HG03378 (cell line): ENCODE results near the gene S1PR3.

Experiments used
- ATAC-seq: cut with Tn5 transposase; IDR thresholded peaks from one replicate; pipeline ENCODE4 v1.9.1; 2021; ENCODE audit warnings: mild to moderate bottlenecking, moderate library complexity; ENCODE audit not compliant: unreplicated experiment

Gene S1PR3

DNA sequence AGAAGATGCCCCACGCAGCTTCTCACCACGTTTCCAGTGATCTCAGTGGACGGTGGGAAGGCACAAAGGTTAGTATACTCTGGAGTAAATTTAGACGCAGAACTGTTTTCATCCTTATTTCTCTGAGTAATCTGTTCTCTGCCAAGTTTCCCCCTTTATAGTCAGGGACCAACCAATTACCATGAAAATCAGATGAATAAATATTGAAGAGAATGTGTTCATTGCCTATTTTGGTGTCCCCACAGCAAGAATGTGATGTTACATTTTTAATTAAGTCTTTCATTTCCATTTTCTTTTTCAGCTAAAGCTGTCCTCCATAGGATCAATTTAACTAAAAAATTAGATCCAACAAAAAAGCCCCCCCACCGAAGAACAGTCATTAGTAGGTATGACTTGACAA lies 41.4 kb downstream of the S1PR3 start:
- no peak for ATAC-seq

DNA sequence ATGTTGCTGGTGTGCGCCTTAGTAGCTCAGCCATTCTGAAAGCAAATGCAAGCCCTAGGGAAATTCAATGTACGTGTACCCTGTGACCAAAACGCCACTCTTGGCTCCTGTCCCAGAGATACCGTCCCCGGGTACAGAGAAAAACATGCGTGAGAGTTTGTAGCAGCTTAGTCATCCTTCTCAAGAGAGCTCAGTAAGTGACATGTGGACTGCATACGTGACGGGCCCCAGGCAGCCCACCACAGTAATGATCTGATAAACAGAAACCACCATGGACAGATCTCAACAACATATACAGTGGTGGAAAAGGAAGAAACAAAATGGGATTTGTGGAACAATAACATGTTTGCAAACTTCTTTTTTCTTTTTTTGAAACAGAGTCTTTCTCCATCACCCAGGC lies 45.1 kb downstream of the S1PR3 start:
- ATAC-seq, result no peak

DNA sequence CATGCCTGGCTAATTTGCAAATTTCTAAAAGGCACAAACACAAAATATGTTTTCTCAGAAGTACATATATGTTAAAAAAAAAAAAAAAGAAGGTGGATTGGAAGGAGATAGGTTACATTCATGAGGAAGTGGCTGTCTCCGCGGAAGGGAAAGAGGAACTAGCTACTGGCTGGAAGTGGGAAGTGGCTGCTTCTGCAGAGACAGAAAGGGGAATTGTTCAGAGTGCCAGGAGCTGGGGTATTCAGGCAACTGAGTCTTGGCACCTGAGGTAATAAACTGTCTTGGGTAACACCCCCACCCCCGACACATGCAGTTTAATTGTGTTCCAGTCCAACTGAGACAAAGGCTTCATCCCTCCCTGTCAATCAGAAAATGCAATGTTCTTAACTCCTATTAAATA lies 45.6 kb downstream of the S1PR3 start:
- no peak for ATAC-seq

GRCh38 chr9:89037346-89037745 lies 46.1 kb downstream of the S1PR3 start:
- no peak for ATAC-seq

- ATAC-seq, result no peak
Observed at GRCh38 chr9:89037891-89038290, 46.6 kb downstream of the S1PR3 start.

DNA sequence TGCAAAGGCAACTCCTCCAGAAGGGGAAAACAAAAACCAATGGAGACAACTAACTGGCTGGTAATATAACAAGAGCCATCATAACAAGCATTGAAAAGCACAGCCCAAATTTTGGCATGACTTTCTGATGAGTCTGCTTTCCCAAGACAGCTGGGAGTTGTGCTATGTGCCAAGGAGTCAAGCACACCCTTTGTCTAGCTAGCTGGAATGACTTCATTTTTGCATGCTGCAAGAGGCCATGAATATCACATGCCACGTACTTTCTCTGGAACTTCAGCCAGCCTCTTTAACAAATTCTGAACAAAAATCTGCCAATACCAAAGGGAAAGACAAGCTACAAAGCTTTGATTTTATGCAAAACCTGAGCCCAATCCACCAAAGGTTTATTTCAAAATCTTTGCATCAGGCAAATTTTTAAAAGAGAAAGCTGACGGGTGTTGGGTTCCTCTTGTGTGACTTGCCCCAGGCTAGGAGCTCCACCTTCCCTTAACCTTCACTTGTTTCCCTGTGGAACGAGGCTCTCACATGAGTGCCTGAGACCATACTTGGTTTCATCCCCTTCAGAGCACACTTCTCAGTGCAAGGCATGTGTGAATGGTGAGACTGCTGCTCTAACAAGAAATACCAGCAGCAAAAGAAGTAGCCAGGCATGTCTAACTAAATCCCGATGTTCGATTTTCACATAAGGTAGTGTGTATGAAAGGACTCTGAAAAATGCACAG lies 47.3 kb downstream of the S1PR3 start:
- no peak for ATAC-seq

DNA sequence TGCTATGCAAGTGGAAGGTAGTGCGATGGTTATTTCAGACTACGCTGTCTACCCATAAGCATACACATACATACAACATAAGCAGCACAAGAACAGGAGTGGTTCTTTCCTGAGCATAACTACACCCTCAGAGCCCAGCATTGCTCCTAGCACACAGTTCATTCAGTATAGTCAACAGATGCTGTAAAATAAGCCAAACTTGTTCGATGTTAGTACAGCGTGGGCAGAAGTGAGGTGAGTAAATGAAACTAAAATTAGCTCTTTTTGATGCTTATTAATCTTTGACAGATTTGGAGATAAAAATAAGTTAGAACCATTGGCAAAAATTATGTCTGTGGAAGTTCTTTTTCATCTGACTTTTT lies 47.8 kb downstream of the S1PR3 start:
- no peak for ATAC-seq

DNA sequence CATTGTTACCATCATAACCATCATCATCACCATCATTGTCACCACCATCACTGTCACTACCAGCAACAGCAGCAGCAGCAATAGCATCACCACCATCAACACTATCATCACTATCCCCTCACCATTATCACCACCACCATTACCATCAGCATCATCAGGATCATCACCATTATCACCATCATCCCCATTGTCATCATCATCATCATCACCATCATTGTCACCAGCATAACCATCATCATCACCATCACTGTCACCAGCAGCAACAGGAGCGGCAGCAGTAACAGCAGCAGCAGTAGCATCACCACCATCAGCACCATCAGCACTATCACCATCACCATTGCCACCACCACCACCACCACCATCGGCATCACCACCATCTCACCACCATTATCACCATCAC lies 48.4 kb downstream of the S1PR3 start:
- no peak for ATAC-seq

- no peak for ATAC-seq
Observed at GRCh38 chr9:89042984-89043383, 51.7 kb downstream of the S1PR3 start.

GRCh38 chr9:89044104-89044503 lies 52.8 kb downstream of the S1PR3 start:
- no peak for ATAC-seq

GRCh38 chr9:89044881-89045280 lies 53.6 kb downstream of the S1PR3 start:
- ATAC-seq, result no peak

- ATAC-seq, result no peak
Observed at GRCh38 chr9:89046832-89047231, 55.6 kb downstream of the S1PR3 start.

DNA sequence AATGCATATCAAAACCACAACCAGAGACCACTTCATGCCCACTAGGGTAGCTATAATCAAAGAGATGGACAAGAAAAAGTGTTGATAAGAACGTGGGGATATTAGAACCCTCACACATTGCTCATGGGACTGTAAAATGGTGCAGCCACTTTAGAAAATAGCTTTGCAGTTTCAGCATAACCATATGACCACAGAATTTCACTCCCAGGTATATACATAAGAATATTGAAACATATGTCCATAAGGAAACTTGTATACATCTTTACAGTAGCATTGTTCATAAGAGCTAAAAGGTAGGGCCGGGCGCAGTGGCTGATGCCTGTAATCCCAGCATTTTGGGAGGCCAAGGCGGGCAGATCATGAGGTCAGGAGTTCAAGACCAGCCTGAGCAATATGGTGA lies 56.4 kb downstream of the S1PR3 start:
- ATAC-seq, result no peak

DNA sequence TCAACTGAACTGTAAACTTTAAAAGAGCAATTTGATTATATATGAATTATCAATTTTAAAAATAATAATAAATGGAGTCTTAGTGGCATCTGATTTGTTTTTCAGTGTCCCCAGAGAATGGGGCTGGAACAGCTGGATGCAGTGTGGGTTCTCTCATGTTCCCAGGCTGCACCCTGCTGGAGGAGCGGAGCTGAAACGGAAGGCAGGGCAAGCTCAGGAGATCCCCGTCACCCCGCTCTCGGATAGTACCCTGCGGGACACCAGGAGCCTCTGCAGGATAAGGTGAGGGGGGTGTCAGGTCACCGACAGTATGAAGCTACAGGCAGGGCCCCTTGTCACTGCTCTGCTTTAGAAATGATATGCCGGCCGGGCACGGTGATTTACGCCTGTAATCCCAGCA lies 57.3 kb downstream of the S1PR3 start:
- ATAC-seq, result no peak

DNA sequence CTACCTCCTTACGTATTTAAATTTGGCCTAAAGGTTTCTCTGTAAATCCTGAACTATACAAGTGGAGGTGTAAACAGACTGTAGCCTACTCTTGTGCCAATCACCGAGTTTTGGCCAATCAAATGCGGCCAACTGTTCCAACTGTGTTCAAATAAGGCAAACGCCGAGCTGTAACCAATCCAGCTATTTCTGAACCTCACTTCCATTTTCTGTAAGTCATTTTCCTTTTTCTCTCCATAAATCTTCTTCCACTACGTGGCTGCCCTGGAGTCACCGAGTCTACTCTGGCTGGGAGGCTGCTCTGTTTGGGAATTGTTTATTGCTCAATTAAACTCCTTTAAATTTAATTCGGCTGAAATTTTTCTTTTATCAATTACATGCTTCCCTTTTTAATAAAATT lies 58.4 kb downstream of the S1PR3 start:
- no peak for ATAC-seq

DNA sequence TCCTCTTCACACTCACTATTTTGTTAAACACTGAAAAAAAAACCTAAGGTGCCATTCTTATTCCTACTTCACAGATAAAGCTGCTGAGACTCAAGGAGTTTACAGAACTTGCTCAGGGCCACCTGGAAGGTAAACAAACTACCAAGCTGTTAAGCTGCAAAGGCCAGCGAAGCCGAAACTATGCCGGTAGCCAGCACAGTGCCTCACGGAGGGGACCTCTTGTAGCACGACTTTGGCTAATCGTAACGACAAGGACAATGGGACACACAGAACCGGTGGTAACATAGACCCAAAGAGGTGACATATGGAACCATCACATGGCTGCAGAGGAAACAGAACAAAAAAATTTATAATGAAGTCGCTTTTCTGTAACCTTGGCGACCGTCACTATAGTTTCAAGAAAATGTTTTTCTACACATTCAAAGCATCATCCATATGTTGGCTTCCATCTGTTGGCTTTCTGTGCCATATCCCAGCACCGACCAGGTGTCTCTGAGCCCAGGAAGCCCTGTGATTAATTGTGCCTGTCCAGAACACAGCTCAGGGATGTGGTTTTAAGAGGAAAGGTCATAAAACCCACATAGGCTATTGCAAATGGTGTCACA lies 60.3 kb downstream of the S1PR3 start:
- ATAC-seq, result no peak

DNA sequence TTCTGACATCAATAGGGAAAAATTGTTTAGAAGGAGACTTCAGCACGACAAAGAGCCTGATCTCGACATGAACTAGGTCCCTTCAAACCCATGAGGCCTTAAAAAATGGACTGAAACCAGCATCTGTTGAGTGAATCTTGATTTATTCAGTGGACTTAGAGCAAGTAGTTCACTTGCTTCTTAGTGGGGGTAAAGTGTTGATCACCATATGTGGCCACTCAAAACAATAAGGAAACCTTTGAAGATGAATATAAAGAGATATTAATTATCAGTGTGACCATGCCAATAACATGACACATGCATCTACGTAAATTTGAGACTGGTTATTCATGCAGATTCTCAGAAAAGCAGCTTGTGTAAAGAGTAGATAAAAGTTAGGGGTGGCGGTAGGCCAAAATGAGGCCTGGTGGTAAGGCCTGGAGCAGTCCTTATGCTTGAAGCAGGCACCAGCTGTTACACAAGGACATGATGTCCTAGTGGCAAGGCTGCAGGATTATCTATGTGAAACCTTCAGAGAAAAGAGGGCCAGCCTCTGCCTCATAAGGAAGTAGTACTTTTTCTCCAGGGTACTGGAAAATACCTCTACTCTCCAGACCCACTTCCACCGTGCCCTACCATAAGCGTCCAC lies 61.3 kb downstream of the S1PR3 start:
- no peak for ATAC-seq

DNA sequence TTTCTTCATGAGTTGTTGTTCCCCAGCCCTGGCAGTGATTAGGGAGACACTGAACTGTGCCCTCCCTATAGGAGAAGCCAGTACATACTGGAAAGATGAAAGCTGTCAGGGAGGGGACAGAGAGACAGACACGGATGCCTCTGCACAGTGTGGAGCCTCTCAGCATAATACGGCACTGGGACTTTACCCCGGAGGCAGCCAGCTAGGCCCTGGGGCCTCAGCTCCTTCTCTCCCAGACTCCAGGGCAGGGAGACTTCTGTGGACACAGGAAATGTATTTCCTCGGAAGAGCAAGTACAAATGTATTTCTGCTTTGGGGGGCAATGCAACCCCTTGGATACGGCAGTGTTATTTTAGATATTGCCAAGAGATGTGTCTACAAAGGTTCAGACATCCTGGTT lies 62.0 kb downstream of the S1PR3 start:
- no peak for ATAC-seq
